Esophagus muscularis mucosa (tissue), 4 donors: ENCODE data around the gene CNTN5. TPM values are rescaled to one million over a fixed set of nuclear protein-coding genes. Genes with fewer than 3 reads are reported as not detected.

ENCODE experiments used
- DNase-seq: peaks from one replicate; pipeline ENCODE4 v3.0.0-alpha.2; 2017; ENCODE audit errors: extremely low spot score
- H3K27ac ChIP-seq, 4 donors: fragments of 200-600 bp; sonication (generic); replicated peaks in 1 of 4; 1 replicate in 3 of 4; 2 replicates in 1 of 4; pipeline ENCODE4 v1.5.1; 2016 to 2019; ENCODE audit warnings: mild to moderate bottlenecking in 1 of 4
- H3K27me3 ChIP-seq, 4 donors: fragments of 200-600 bp; sonication (generic); one replicate each; pipeline versions ENCODE4 v1.5.1 to v1.6.0; 2016 to 2019
- H3K36me3 ChIP-seq, 4 donors: fragments of 200-600 bp; sonication (generic); one replicate each; pipeline ENCODE4 v1.5.1; 2016 to 2019
- H3K4me1 ChIP-seq, 4 donors: fragments of 200-600 bp; sonication (generic); one replicate each; pipeline ENCODE4 v1.5.1; 2016 to 2019
- H3K4me3 ChIP-seq, 4 donors: fragments of 200-600 bp; sonication (generic); 1 replicate in 2 of 4; 2 replicates in 2 of 4; pipeline ENCODE4 v1.5.1; 2016 to 2019; ENCODE audit warnings: mild to moderate bottlenecking in 4 of 4, moderate library complexity in 1 of 4
- H3K9me3 ChIP-seq, 4 donors: fragments of 200-600 bp; sonication (generic); 1 replicate in 3 of 4; 2 replicates in 1 of 4; pipeline ENCODE4 v1.5.1; 2016 to 2019
- EP300 ChIP-seq: sonication (generic); formaldehyde crosslinking; IDR thresholded peaks from one replicate; pipeline ENCODE4 v1.6.1; 2017; ENCODE audit warnings: antibody characterized with exemption
- POLR2A ChIP-seq: fragments of 450-650 bp; IDR thresholded peaks from one replicate; pipeline ENCODE4 v1.6.1; 2017; ENCODE audit warnings: antibody characterized with exemption, moderate library complexity, mild to moderate bottlenecking, low read depth
- POLR2AphosphoS5 ChIP-seq, 2 donors: sonication (generic); formaldehyde crosslinking; IDR thresholded peaks; one replicate each; pipeline ENCODE4 v1.6.1; 2017; ENCODE audit warnings: antibody characterized with exemption in 2 of 2
- WGBS: methylation state at CpG from one replicate; pipeline ENCODE4 v1.1.5; 2018; 5-methylcytosine and 5-hydroxymethylcytosine counted together
- intact Hi-C: fragments of 100-400 bp; cut with DNase I; formaldehyde crosslinking; loops from one replicate; pipeline ENCODE4 v1.15.1; 2023
- total RNA-seq, 4 donors: library from RNA; depleted of rRNA; stranded (reverse); fragments of >200 nt; gene quantifications; one replicate each; pipeline versions ENCODE4 v1.1.0 to v1.2.1, GENCODE V29; 2016
- TF ChIP-seq, protein P1 (sequence below), 3 experiments: fragments of 200-600 bp in 2 of 3; fragments of 450-650 bp in 1 of 3; sonication (generic) in 2 of 3; IDR thresholded peaks; one replicate each; pipeline ENCODE4 v1.5.1; 2017 to 2019; ENCODE audit warnings: antibody characterized with exemption in 3 of 3, mild to moderate bottlenecking in 2 of 3, moderate library complexity in 1 of 3

The CNTN5 gene
- total RNA-seq, 4 donors from 2014 or later, result 0.06 TPM; not detected in 3

DNA sequence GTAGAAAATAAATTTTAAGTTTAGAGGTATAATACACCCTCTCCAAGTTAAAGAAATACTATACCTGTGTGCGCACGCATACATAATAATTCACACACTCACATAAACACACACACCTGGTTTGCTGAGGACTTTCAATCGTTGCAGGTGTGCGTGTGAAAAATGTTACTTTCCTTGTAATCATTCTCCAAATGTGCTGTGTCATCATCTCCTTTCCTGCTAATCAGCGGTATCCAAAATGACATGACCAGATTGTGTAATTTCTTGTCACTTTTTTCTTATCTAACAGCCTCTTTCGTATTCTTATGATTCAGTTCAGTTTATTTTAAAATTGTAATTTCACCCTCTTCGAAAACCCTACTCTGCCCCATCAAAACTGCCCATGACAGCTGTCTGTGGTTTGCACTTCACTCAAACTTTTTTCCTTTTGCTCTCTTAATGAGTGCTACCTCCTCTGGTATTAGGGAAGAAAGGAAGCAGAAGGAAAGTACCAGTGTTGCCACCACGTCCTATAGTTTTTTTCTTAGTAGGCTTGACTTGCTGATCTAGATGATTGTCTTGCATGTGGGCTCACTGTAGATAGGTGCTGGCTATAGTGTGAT, 651.2 kb downstream of the CNTN5 start:
- TF ChIP-seq EP300 (no peak), POLR2AphosphoS5 (IDR thresholded peaks at IDR 0.05) (no peak), POLR2A (no peak)
- TF ChIP-seq, protein P1, sequence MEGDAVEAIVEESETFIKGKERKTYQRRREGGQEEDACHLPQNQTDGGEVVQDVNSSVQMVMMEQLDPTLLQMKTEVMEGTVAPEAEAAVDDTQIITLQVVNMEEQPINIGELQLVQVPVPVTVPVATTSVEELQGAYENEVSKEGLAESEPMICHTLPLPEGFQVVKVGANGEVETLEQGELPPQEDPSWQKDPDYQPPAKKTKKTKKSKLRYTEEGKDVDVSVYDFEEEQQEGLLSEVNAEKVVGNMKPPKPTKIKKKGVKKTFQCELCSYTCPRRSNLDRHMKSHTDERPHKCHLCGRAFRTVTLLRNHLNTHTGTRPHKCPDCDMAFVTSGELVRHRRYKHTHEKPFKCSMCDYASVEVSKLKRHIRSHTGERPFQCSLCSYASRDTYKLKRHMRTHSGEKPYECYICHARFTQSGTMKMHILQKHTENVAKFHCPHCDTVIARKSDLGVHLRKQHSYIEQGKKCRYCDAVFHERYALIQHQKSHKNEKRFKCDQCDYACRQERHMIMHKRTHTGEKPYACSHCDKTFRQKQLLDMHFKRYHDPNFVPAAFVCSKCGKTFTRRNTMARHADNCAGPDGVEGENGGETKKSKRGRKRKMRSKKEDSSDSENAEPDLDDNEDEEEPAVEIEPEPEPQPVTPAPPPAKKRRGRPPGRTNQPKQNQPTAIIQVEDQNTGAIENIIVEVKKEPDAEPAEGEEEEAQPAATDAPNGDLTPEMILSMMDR (IDR thresholded peaks at IDR 0.05), result no peak
- no peak for DNase-seq
- WGBS, result 80% methylated on average over 8 of the region's 8 CpGs
- no peaks in the 10 kb centered on the region for H3K9me3 ChIP-seq
- no peaks in the 10 kb centered on the region for H3K27me3 ChIP-seq
- intact Hi-C loops, result no loop called here
- no peak overlapping the region for H3K4me3 ChIP-seq
- H3K4me1 ChIP-seq, result no peaks in the 10 kb centered on the region
- H3K27ac ChIP-seq, result no peak overlapping the region
- H3K36me3 ChIP-seq, result no peaks in the 10 kb centered on the region

DNA sequence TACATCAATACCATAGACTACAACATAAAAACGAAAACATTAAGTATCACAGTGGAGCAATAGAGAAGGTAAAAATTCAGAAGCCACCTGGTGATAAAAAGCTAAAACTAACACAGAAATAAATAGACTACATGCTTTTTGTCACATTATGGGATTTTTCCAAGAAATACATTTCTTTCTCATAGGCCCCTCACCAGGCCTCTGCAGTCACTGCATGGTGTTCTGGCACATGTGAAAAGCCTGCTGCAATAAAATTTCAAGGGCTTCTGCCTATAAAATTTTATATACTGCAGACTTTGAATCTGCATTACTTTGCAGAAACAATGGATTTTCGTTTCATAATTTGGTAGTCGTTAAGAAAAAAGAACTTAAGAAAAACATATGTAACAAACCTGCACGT, 655.5 kb downstream of the CNTN5 start:
- no peak for TF ChIP-seq POLR2A
- Histone ChIP-seq H3K4me3 (no peak overlapping the region), H3K27me3 (no peaks in the 10 kb centered on the region), H3K36me3 (no peaks in the 10 kb centered on the region), H3K27ac (no peak overlapping the region), H3K4me1 (no peaks in the 10 kb centered on the region), H3K9me3 (no peaks in the 10 kb centered on the region)
- intact Hi-C loops, result no loop called here
- no peak for DNase-seq
- WGBS, result 85% methylated on average over 4 of the region's 4 CpGs

DNA sequence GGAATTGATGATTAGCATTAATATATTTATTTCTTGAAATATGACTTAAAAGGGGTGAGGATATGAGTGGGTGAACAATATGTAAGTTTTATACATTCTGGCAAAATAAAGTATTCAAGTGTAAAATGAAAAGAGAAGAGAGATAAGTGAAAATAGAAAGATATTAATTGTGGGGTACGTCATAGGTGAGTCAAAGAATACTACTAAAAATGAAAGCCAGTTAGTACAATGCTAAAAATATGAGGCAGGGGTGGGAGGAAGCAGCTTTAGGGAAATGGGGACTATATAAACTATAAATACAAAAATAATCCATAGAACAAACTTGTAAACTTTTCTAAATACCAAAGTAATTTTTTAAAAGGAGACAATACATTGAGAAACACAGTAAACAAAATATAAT, 661.4 kb downstream of the CNTN5 start:
- TF ChIP-seq EP300 (no peak), POLR2AphosphoS5 (IDR thresholded peaks at IDR 0.05) (no peak), POLR2A (no peak)
- TF ChIP-seq, protein P1 (IDR thresholded peaks at IDR 0.05), result no peak
- no peak for DNase-seq
- 71% methylated on average over 1 of the region's 1 CpG for WGBS
- no peaks in the 10 kb centered on the region for H3K9me3 ChIP-seq
- H3K27ac ChIP-seq, result no peak overlapping the region
- no peaks in the 10 kb centered on the region for H3K27me3 ChIP-seq
- H3K4me3 ChIP-seq, result no peak overlapping the region
- intact Hi-C loops, result no loop called here
- no peaks in the 10 kb centered on the region for H3K4me1 ChIP-seq
- H3K36me3 ChIP-seq, result no peaks in the 10 kb centered on the region

DNA sequence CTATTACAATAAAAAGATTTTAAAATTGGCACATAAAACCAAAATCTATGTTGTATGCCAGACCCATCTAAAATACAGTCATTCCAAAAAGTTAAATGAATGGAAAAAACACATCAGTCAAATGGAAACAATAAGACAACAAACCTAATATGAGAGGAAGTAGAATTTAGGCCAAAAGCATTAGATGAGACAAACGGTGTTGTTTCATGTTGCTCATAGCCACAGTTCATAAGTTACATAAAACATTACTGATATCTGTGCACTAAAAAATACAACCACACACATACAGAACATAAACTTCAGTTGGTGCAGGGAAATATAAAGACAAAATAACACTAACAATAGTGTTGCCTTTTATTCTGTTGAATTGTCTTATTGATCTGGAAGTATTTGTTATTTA, 661.9 kb downstream of the CNTN5 start:
- Histone ChIP-seq H3K27me3 (no peaks in the 10 kb centered on the region), H3K27ac (no peak overlapping the region), H3K4me3 (no peak overlapping the region), H3K36me3 (no peaks in the 10 kb centered on the region), H3K4me1 (no peaks in the 10 kb centered on the region), H3K9me3 (no peaks in the 10 kb centered on the region)
- no peak for DNase-seq
- intact Hi-C loops, result no loop called here
- 66% methylated on average over 1 of the region's 1 CpG for WGBS
- TF ChIP-seq POLR2AphosphoS5 (IDR thresholded peaks at IDR 0.05) (no peak), EP300 (no peak), POLR2A (no peak)
- TF ChIP-seq, protein P1 (IDR thresholded peaks at IDR 0.05), result no peak

DNA sequence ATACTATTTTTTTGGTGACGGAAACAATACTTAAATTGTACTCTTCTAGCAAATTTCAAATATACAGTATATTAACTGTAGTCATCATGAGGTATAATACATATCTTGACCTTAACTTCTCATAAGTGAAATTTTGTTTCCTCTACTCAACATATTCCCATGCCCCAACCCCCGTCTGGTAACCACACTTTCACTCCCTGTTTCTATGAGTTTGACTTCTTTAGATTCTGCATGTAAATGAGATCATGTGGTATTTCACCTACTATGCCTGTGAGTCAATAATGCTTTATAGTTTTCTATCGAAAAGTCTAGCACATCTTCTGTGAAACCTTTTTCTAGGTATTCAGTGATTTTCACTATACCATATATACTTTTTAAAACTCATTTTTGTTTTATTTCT, 663.2 kb downstream of the CNTN5 start:
- intact Hi-C loops, result no loop called here
- no peak for DNase-seq
- H3K27me3 ChIP-seq, result no peaks in the 10 kb centered on the region
- no peak overlapping the region for H3K27ac ChIP-seq
- 93% methylated on average over 3 of the region's 3 CpGs for WGBS
- H3K9me3 ChIP-seq, result no peaks in the 10 kb centered on the region
- H3K4me1 ChIP-seq, result no peaks in the 10 kb centered on the region
- TF ChIP-seq POLR2A (no peak), POLR2AphosphoS5 (IDR thresholded peaks at IDR 0.05) (no peak), EP300 (no peak)
- TF ChIP-seq, protein P1 (IDR thresholded peaks at IDR 0.05), result no peak
- H3K36me3 ChIP-seq, result no peaks in the 10 kb centered on the region
- H3K4me3 ChIP-seq, result no peak overlapping the region
